HG02852 (cell line): Measurements from ENCODE around the gene PXYLP1.

Experiments
- ATAC-seq: cut with Tn5 transposase; IDR thresholded peaks from one replicate; pipeline ENCODE4 v1.9.1; 2021; ENCODE audit warnings: mild to moderate bottlenecking, moderate library complexity; ENCODE audit not compliant: unreplicated experiment

The PXYLP1 gene

DNA sequence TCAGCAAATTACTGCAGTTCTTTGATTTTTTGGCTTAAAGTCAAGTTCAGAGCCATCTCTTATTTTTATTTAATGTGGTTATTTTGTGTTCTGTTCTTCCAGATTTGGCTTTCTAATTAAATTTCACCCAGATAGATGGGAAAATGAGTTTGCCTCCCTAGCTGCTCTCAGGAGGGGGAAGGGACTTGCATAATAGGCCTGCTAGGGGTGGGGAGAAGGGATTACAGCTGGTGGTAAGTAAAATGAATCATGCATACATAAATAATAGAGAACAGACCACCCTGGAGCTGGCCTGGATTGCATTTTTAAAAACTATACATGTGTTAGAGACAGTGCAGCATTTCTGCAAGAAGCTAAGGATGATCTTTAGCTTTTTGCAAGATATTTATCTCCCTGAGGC is 3.9 kb upstream of the PXYLP1 start:
- no peak for ATAC-seq

DNA sequence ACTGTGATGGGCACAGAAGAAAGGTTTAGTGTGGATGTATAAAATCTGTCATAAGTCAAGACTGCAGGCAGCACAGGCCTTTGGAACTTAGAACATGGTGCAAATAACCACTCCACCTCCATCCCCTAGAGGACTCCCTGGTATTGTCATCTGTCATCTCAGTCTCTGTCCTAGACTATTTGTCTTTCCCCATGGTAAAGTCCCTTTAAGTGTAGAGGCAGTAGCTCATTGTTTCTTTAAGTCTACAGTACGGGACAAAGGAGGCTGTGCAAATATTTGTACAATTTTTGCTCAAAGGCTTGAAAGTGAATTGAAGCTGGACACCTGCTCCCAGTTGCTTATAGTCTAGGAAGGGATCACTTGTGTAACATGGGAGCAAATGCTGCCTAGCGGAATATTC is 3.2 kb upstream of the PXYLP1 start:
- ATAC-seq: no peak

DNA sequence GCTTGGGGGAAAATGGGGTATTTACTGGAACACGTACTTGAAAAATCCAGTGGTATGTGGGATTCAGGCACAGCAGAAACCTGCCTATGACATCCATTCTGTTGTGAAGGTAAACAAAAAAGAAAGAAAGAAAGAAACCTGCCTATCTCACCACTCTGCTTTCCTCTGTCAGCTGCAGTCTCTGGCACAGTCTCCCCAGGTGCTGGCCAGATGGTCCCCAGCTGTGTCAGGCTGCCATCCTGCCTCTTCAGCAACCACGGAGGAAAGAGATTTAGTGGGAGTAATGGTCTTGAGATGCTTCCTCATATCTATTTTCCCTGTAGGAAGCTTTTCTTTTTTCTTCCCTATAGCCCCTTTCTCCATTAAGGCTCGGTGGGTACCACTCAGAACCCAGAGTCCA is 2.5 kb upstream of the PXYLP1 start:
- no peak for ATAC-seq

- no peak for ATAC-seq
Measured at GRCh38 chr3:141230293-141230692, 1.3 kb upstream of the PXYLP1 start.

GRCh38 chr3:141231952-141232823 is 563 bp downstream of the PXYLP1 start:
- peak; percentile 1 for ATAC-seq

- ATAC-seq: no peak
Measured at GRCh38 chr3:141233457-141234161, 2.0 kb downstream of the PXYLP1 start.

DNA sequence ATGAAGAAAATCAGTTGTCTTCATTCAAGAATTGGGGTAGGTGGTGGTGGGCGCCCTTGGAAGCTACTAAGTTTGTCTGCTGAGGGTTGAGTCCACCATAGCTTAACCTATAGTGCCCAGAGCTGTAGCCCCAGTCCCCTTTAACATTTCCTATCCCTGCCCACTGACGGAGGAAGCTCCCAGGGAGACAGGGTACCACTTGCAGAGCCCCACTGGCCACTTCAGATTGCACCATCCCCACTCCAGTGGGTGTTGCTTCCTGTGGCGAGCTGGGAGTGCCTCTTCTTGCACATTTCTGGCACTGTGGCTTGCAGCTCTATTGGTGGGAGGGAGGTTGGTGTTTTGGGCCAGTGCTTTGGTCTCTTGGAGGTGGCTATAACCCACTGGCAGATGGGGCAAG is 2.7 kb downstream of the PXYLP1 start:
- ATAC-seq: no peak

GRCh38 chr3:141235661-141236171 is 4.1 kb downstream of the PXYLP1 start:
- ATAC-seq: no peak

GRCh38 chr3:141236361-141236760 is 4.7 kb downstream of the PXYLP1 start:
- ATAC-seq: no peak

GRCh38 chr3:141237701-141238521 is 6.3 kb downstream of the PXYLP1 start:
- no peak for ATAC-seq

DNA sequence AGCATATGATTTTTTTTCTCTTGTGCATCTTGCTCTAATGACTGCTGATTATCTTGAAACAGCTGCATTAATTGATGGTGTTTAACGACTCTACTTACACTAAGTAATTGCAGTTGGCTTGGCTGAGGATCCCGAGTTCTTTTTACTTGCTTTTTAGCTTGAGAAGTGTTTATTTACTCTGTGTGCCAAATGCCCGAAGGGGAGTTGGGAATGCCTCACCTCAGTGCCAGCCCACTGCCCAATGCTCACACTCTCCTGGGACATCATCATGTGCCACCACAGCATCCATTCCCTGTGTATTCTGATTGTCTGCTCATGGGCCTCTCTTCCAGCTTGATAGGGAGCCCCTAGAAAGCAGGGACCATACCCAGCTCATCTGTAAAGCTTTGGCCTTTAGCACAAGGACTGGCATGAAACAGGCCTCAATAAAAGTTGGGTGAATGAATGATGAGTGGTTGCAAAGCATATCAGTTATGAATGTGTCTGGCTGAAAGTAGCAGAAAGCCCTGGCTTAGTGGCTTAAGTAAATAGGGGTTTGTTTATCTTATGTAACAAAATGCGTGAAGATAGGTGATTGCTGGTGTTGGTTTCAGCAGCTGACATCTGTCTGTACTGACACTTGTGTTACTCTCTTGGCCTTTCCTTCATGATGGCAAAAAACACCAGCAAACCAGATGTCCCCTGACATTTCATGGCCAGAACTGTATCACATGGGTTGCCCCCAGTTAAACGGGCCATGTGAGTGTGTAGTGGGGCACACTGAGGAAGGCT is 8.1 kb downstream of the PXYLP1 start:
- no peak for ATAC-seq

- no peak for ATAC-seq
Measured at GRCh38 chr3:141240286-141240685, 8.7 kb downstream of the PXYLP1 start.

- ATAC-seq: no peak
Measured at GRCh38 chr3:141240687-141241615, 9.3 kb downstream of the PXYLP1 start.

DNA sequence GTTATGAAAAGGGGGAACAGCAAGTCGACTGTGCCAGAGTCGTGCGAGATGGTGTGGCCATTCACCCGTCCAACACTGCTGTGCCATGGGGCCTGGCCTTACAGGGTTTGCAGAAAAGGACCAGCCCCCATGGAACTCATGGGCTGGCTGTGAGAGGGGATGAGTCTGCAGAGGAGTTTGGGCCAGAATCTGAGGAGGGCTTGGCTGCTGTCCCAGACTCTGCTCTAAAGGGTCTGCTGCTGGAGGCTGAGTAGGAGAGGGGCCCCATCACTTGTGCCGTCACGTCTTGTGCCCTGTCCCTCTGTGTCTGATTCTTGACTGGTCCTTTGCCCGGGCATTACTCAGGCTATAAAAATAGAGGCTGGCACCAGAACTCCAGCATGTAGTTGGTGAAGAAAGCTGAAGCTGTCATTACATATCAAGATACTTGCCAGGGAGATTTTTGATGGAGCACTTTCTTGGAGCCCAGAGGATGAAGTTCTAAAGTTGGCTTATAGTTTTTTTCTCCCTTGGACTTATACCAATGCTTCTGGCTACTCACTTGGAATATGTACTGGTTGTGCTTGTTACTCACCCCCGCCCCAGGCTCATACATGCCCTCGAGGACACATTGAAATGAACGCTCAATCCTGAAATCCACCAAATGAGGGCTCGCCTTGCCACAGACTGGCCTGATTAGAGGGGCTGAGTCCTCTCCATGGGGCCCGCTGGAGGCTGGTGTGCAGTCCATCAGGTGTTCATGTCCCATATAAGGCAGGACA is 10.2 kb downstream of the PXYLP1 start:
- no peak for ATAC-seq

- ATAC-seq: no peak
Measured at GRCh38 chr3:141242377-141243092, 10.9 kb downstream of the PXYLP1 start.

- ATAC-seq: no peak
Measured at GRCh38 chr3:141243271-141243707, 11.7 kb downstream of the PXYLP1 start.

DNA sequence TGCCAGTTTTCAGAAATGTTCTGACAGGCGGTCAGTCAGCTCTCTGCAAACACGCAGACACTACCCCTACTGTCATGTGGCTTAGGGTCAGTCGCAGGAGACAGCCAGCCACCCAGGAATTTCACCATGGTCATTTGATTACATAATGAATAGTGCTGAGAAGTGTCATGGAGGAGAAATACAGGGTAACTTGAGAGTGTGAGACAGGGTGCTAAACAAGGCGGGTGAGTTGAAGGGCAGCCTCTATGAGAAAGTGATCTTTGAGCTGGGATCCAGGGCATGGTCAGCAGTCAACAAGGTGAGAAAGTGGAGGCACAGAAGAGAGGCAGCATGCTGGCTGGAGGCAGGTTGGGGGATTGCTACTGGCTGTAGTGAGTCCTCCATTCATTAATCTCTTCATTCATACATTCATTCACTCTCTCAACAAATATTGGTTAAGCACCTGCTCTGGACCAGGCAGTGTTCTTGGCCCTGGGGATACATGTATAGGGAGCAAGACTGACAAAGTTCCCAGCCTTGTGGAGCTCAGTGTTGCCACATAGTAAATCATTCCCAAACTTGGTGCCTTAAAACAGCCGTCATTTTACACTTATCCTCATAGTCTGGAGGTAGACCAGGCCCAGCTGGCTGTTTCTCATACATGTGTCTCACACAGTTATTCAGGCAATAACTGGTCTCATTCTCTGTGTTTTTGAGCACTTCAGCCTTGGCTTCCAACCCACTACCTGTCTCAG is 14.8 kb downstream of the PXYLP1 start:
- ATAC-seq: no peak
